C4-2B (cell line): Measurements from ENCODE around the gene PLXNB3.

Experiments
- CTCF ChIP-seq: fragments of 450-650 bp; conservative IDR thresholded peaks from 2 replicates; pipeline ENCODE4 v1.5.1; 2017; ENCODE audit warnings: mild to moderate bottlenecking
- ZFX ChIP-seq: fragments of 450-650 bp; IDR thresholded peaks from 2 replicates; pipeline ENCODE4 v1.6.1; 2017

- TF ChIP-seq CTCF = no peak
- TF ChIP-seq ZFX = no peak
Observed at GRCh38 chrX:153818571-153819383, 54.7 kb downstream of the PLXNB3 start.
